Gastrocnemius medialis (tissue), 4 donors: ENCODE measurements around the gene PPP4R3A. TPM values are rescaled to one million over a fixed set of nuclear protein-coding genes. Genes with fewer than 3 reads are reported as not detected.

Source experiments
- ATAC-seq, 2 donors: fragments of 150-250 bp; one replicate each; pipeline ENCODE4 v1.9.1; 2016
- DNase-seq, 2 donors: peaks; one replicate each; pipeline ENCODE4 v3.0.0-alpha.2; 2019
- H3K27ac ChIP-seq, 4 donors: fragments of 200-600 bp; sonication (generic); 1 replicate in 1 of 4; 2 replicates in 3 of 4; pipeline ENCODE4 v1.5.1; 2016 to 2018; ENCODE audit warnings: mild to moderate bottlenecking in 2 of 4, moderate library complexity in 1 of 4
- H3K27me3 ChIP-seq, 3 donors: fragments of 200-600 bp; sonication (generic) in 2 of 3; 1 replicate in 1 of 3; 2 replicates in 2 of 3; pipeline versions ENCODE4 v1.5.1 to v1.6.0; 2016 to 2019; ENCODE audit warnings: mild to moderate bottlenecking in 1 of 3, moderate library complexity in 1 of 3
- H3K36me3 ChIP-seq, 2 donors: fragments of 200-600 bp; sonication (generic) in 1 of 2; one replicate each; pipeline ENCODE4 v1.5.1; 2017 to 2018
- H3K4me1 ChIP-seq, 2 donors: fragments of 200-600 bp; sonication (generic) in 1 of 2; one replicate each; pipeline ENCODE4 v1.5.1; 2016 to 2017; ENCODE audit warnings: mild to moderate bottlenecking in 2 of 2
- H3K4me3 ChIP-seq, 4 donors: fragments of 200-600 bp; sonication (generic) in 3 of 4; 1 replicate in 1 of 4; 2 replicates in 3 of 4; pipeline ENCODE4 v1.5.1; 2016 to 2019; ENCODE audit warnings: mild to moderate bottlenecking in 2 of 4
- H3K9me3 ChIP-seq, 3 donors: fragments of 200-600 bp; sonication (generic) in 2 of 3; 1 replicate in 1 of 3; 2 replicates in 2 of 3; pipeline ENCODE4 v1.5.1; 2016 to 2019
- POLR2A ChIP-seq, 2 donors: fragments of 450-650 bp; IDR thresholded peaks; one replicate each; pipeline ENCODE4 v1.6.1; 2017; ENCODE audit warnings: antibody characterized with exemption in 2 of 2, mild to moderate bottlenecking in 2 of 2, moderate library complexity in 2 of 2
- in situ Hi-C, 4 donors: fragments of 200-750 bp; cut with MboI; loops; one replicate each; pipeline versions ENCODE4 v1.15.0 to v1.8.0; 2017; ENCODE audit warnings: low sequenced_read_pairs in 4 of 4
- intact Hi-C: fragments of 100-400 bp; cut with DNase I; formaldehyde crosslinking; loops from one replicate; pipeline ENCODE4 v1.15.1; 2023; ENCODE audit warnings: low total_unique reads
- total RNA-seq, 4 donors: library from RNA; depleted of rRNA; stranded (reverse); fragments of >200 nt; gene quantifications; one replicate each; pipeline versions ENCODE4 v1.1.0 to v1.2.3, GENCODE V29; 2016
- TF ChIP-seq, protein P1 (sequence below), 5 experiments: fragments of 450-650 bp in 3 of 5; fragments of 200-600 bp in 2 of 5; sonication (generic) in 2 of 5; IDR thresholded peaks in 4 of 5; conservative IDR thresholded peaks in 1 of 5; 1 replicate in 4 of 5; 2 replicates in 1 of 5; pipeline ENCODE4 v1.5.1; 2016 to 2019; ENCODE audit warnings: antibody characterized with exemption in 5 of 5, mild to moderate bottlenecking in 3 of 5, moderate library complexity in 3 of 5

Gene PPP4R3A
- total RNA-seq, 4 donors from 2014 or later, result 38.8 to 53.3 (median 44.6) TPM

DNA sequence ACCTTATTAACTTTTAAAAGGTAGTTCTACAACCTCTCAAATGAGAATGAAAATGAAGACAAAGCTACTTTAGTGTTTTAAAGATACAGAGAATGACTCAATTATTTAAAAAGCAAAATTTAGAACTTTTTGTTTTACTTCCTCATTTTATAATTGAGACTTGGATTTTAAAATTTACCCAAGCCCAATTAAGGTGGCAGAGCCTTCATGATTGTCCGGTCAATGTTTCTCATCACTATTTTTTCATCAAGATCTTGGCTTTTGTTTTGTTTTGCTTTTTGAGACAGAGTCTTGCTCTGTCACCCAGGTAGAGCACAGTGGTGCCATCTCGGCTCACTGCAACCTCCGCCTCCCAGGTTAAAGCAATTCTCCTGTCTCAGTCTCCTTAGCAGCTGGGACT, 32.7 kb downstream of the PPP4R3A start:
- ATAC-seq (no peak), DNase-seq (no peak)
- Histone ChIP-seq H3K9me3 (no peaks in the 10 kb centered on the region), H3K27ac (no peak overlapping the region), H3K36me3 (peaks cover 0 to 84% of the 10 kb centered on the region in 2 donors), H3K4me3 (no peak overlapping the region), H3K27me3 (no peaks in the 10 kb centered on the region), H3K4me1 (peaks cover under 1 to 3% of the 10 kb centered on the region in 2 donors)
- in situ Hi-C loops (no loop called here), intact Hi-C loops (no loop called here)
- TF ChIP-seq, protein P1, sequence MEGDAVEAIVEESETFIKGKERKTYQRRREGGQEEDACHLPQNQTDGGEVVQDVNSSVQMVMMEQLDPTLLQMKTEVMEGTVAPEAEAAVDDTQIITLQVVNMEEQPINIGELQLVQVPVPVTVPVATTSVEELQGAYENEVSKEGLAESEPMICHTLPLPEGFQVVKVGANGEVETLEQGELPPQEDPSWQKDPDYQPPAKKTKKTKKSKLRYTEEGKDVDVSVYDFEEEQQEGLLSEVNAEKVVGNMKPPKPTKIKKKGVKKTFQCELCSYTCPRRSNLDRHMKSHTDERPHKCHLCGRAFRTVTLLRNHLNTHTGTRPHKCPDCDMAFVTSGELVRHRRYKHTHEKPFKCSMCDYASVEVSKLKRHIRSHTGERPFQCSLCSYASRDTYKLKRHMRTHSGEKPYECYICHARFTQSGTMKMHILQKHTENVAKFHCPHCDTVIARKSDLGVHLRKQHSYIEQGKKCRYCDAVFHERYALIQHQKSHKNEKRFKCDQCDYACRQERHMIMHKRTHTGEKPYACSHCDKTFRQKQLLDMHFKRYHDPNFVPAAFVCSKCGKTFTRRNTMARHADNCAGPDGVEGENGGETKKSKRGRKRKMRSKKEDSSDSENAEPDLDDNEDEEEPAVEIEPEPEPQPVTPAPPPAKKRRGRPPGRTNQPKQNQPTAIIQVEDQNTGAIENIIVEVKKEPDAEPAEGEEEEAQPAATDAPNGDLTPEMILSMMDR (IDR thresholded peaks at IDR 0.05 in 4 of 5, conservative IDR thresholded peaks at IDR 0.05 in 1 of 5), result no peak
- TF ChIP-seq POLR2A (IDR thresholded peaks at IDR 0.05), result no peak

DNA sequence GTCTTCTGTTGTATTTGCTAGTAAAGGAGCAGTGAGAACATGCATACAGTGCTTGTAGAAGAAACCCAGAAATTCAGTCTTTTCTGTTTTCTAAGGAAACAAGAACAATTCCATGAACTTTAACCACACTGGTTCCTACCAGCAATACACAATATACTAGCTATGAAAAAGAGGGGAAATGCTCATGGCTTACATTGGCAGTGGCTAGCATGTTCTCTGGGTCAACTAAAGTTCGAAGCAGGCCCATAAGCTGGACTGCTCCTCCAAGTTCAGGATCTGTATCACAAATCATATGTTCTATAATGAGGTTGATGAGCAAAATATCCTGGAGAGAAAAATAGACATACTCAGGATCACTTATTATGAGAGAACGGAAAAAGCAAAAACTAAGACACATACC, 37.1 kb downstream of the PPP4R3A start:
- Histone ChIP-seq H3K4me3 (no peak overlapping the region), H3K27ac (no peak overlapping the region), H3K4me1 (no peaks in the 10 kb centered on the region), H3K9me3 (no peaks in the 10 kb centered on the region), H3K27me3 (no peaks in the 10 kb centered on the region), H3K36me3 (peaks cover 0 to 83% of the 10 kb centered on the region in 2 donors)
- no peak for DNase-seq
- in situ Hi-C loops (no loop called here), intact Hi-C loops (no loop called here)
- TF ChIP-seq, protein P1 (IDR thresholded peaks at IDR 0.05 in 4 of 5, conservative IDR thresholded peaks at IDR 0.05 in 1 of 5), result no peak
- TF ChIP-seq POLR2A (IDR thresholded peaks at IDR 0.05), result no peak
- ATAC-seq, result no peak

DNA sequence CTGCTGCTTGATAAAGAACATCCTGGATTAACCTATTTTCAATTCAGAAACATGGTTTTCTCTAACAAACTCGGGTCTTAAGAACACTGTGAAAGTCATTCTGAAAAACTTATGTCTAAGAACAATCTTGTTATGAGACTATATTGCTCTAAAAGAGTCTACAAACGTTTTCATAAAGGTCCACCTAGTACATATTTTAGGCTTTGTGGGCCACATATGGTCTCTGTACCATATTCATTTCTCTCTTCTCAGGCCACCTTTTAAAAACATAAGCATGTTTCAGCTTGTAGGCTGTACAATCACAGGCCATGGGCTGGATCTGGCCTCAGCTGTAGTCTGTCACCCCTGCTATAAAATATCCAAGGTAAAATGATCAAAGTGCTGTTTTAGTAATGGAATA, 39.9 kb downstream of the PPP4R3A start:
- Histone ChIP-seq H3K4me1 (no peaks in the 10 kb centered on the region), H3K4me3 (no peak overlapping the region), H3K9me3 (no peaks in the 10 kb centered on the region), H3K36me3 (peaks cover 0 to 82% of the 10 kb centered on the region in 2 donors), H3K27me3 (no peaks in the 10 kb centered on the region), H3K27ac (no peak overlapping the region)
- in situ Hi-C loops, result no loop called here
- no peak for ATAC-seq
- intact Hi-C loops, result no loop called here
- no peak for DNase-seq
- TF ChIP-seq, protein P1 (IDR thresholded peaks at IDR 0.05 in 4 of 5, conservative IDR thresholded peaks at IDR 0.05 in 1 of 5), result no peak
- TF ChIP-seq POLR2A (IDR thresholded peaks at IDR 0.05), result no peak

DNA sequence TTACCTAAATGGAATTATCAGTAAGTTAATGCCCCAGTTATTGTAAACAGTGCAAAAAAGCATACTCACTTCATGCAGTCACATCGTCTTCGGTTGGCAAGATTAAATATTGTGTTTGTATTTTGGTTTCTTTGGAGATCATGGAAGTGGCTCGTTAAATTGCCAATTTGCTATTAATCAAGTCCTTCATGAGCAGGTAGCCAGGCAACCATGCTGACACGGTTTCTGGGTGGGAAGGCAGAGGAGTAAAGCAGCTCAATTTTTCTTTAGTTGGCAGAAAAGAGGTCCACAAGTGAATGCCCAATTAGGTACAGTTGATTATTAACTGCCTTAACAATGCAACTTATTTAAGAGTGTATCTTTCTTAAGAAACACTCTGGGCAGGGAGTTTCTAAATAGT, 43.9 kb downstream of the PPP4R3A start:
- no peaks in the 10 kb centered on the region for H3K9me3 ChIP-seq
- in situ Hi-C loops (no loop called here), intact Hi-C loops (no loop called here)
- no peaks in the 10 kb centered on the region for H3K27me3 ChIP-seq
- no peak for DNase-seq
- peaks cover 0 to 84% of the 10 kb centered on the region in 2 donors for H3K36me3 ChIP-seq
- H3K4me3 ChIP-seq, result no peak overlapping the region
- ATAC-seq, result no peak
- H3K4me1 ChIP-seq, result no peaks in the 10 kb centered on the region
- no peak for TF ChIP-seq POLR2A (IDR thresholded peaks at IDR 0.05)
- TF ChIP-seq, protein P1 (IDR thresholded peaks at IDR 0.05 in 4 of 5, conservative IDR thresholded peaks at IDR 0.05 in 1 of 5), result no peak
- H3K27ac ChIP-seq, result no peak overlapping the region

DNA sequence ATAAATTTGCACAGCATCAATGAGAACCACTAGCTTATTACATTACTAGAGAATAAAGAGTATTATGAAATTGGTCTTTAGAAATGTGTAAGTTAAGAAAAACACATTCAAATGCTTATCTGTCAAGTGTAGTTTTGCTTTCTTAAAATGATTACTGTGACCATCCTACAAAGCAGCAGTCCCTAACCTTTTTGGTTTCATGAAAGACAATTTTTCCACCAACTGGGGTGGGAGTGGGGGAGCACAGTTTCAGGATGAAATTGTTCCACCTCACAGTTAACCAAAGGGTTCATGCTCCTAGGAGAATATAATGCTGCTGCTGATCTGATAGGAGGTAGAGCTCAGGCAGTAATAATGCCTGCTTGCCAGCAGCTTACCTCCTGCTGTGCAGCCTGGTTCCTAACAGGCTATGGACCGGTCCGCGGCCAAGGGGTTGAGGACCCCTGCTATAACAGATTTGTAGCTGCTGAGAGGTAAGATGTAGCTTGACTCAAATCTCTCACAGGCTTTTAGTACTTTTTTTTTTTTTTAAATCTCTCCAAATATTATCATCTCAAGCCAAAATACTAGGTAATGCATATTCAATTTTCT, 45.4 kb downstream of the PPP4R3A start:
- Histone ChIP-seq H3K9me3 (no peaks in the 10 kb centered on the region), H3K4me3 (no peak overlapping the region), H3K4me1 (no peaks in the 10 kb centered on the region), H3K36me3 (peaks cover 2 to 84% of the 10 kb centered on the region in 2 donors), H3K27ac (no peak overlapping the region), H3K27me3 (no peaks in the 10 kb centered on the region)
- intact Hi-C loops, result no loop called here
- no peak for TF ChIP-seq POLR2A (IDR thresholded peaks at IDR 0.05)
- TF ChIP-seq, protein P1 (IDR thresholded peaks at IDR 0.05 in 4 of 5, conservative IDR thresholded peaks at IDR 0.05 in 1 of 5), result no peak
- in situ Hi-C loops, result no loop called here
- ATAC-seq (no peak), DNase-seq (no peak)
